ENCODE data around the gene ZGPAT. TPM values are rescaled to one million over a fixed set of nuclear protein-coding genes. Genes with fewer than 3 reads are reported as not detected.

ZGPAT gene
- total and polyA plus RNA-seq, 2 of the 4 experiments (the other 2 are of a cell fraction): 13.4 to 20.2 TPM

DNA sequence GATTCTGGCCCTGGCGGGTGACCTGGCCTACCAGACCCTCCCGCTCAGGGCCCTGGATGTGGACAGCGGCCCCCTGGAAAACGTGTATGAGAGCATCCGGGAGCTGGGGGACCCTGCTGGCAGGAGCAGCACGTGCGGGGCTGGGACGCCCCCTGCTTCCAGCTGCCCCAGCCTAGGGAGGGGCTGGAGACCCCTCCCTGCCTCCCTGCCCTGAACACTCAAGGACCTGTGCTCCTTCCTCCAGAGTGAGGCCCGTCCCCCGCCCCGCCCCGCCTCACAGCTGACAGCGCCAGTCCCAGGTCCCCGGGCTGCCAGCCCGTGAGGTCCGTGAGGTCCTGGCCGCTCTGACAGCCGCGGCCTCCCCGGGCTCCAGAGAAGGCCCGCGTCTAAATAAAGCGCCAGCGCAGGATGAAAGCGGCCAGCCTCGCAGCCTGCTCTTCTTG is 30.9 kb downstream of the ZGPAT start:
- H3K27me3 ChIP-seq (ENCODE audit: control insufficient read depth, insufficient read depth, low read length): no peaks in the 10 kb centered on the region
- no TSS peak for BruUV-seq (replicated peaks)
- POLR2A ChIA-PET (ENCODE audit: unreplicated experiment): no interaction called here

More for the DNA sequence above, 30.9 kb downstream of the ZGPAT start:
- Histone ChIP-seq H2AFZ (replicated peaks; ENCODE audit: low read length, poor library complexity) (peak overlapping the region; percentile 14), H4K5ac (ENCODE audit: low read depth, low read length) (no peak overlapping the region), H2BK20ac (ENCODE audit: low read depth, low read length) (no peak overlapping the region), H4K20me1 (ENCODE audit: insufficient read depth, low read length) (peaks cover 27% of the 10 kb centered on the region), H3K4me2 (ENCODE audit: low read depth, low read length) (no peak overlapping the region), H3K18ac (ENCODE audit: low read depth, low read length) (no peak overlapping the region), H3K9me1 (ENCODE audit: insufficient read depth, low read length) (no peaks in the 10 kb centered on the region), H4K8ac (ENCODE audit: low read depth in 2 of 2, low read length in 2 of 2) (no peak overlapping the region), H4K91ac (ENCODE audit: insufficient read depth, low read depth, low read length) (no peak overlapping the region), H2AK9ac (replicated peaks; ENCODE audit: low read depth, low read length, poor library complexity) (peak overlapping the region; percentile 23), H2BK5ac (ENCODE audit: low read depth, low read length, poor library complexity, severe bottlenecking) (no peak overlapping the region), H2AK5ac (ENCODE audit: low read depth, low read length) (no peak overlapping the region), H3K27ac (ENCODE audit: insufficient read depth, low read length) (no peak overlapping the region), H3K23ac (ENCODE audit: low read depth, low read length) (no peak overlapping the region), H2BK15ac (ENCODE audit: low read depth, low read length) (no peak overlapping the region), H3K56ac (ENCODE audit: extremely low read depth, insufficient read depth, low read length) (no peak overlapping the region), H3K4me1 (ENCODE audit: control insufficient read depth, insufficient read depth, low read length) (peaks cover 10% of the 10 kb centered on the region), H3K4me3 (ENCODE audit: insufficient read depth, low read depth, low read length) (no peak overlapping the region), H3K9ac (ENCODE audit: low read depth, low read length) (no peak overlapping the region), H3K36me3 (ENCODE audit: control insufficient read depth, insufficient read depth, low read length) (peaks cover 43% of the 10 kb centered on the region), H2BK120ac (ENCODE audit: low read depth, low read length) (no peak overlapping the region), H3K79me1 (ENCODE audit: low read depth in 1 of 2, low read length in 2 of 2) (peaks cover 4 to 17% of the 10 kb centered on the region in 2 experiments; a peak in 2 of 4 replicates), H3K4ac (ENCODE audit: low read depth, low read length) (no peak overlapping the region), H3K14ac (replicated peaks; ENCODE audit: low read depth, low read length) (no peak overlapping the region), H3K9me3 (ENCODE audit: control insufficient read depth, insufficient read depth, low read length) (no peaks in the 10 kb centered on the region)
- in situ Hi-C loops (cut with MboI; ENCODE audit: low sequenced_read_pairs): no loop called here
- CTCF ChIA-PET: interaction anchor here (0.5 kb wide), 1 partner anchor 41 kb away, joined by 5 read pairs; no protein-coding TSS in a partner anchor
- intact Hi-C loops (cut with micrococcal nuclease): no loop called here
- dilution Hi-C loops (cut with HindIII; ENCODE audit: low sequenced_read_pairs, unreplicated experiment): no loop called here
- no peak for TF ChIP-seq RFX5 (IDR thresholded peaks at IDR 0.05; ENCODE audit: low read depth, low read length)
- no peak for TF ChIP-seq MXI1 (IDR thresholded peaks at IDR 0.05; ENCODE audit: borderline replicate concordance, low read depth, low read length)
- TF ChIP-seq FOS (IDR thresholded peaks at IDR 0.05; ENCODE audit: low read depth, low read length): no peak
- DNase-seq (no peak), ATAC-seq (ENCODE audit: low read depth) (no peak)
- 77% methylated on average over 4 of the region's 26 CpGs; no CpG with 5 or more reads in 1 of the 2 experiments for WGBS, 2 experiments (ENCODE audit: extremely low coverage in 2 of 2, insufficient read length in 1 of 2)

Data from IMR-90 (cell line).